ENCODE measurements around the gene KIF12. TPM values are rescaled to one million over a fixed set of nuclear protein-coding genes. Genes with fewer than 3 reads are reported as not detected.

KIF12 gene
- total and polyA plus RNA-seq, 2 donors (not counting 1 experiment from before 2014, with no cell fraction given): not detected

- Histone ChIP-seq H4K20me1 (ENCODE audit: control insufficient read depth, extremely low read depth, insufficient read depth, low read length) (no peaks in the 10 kb centered on the region), H3K27ac (ENCODE audit: insufficient read depth, low read length) (no peak overlapping the region), H3K4me3 (replicated peaks in 1 of 4; ENCODE audit: control extremely low read depth in 1 of 4, insufficient read depth in 1 of 4, low read depth in 3 of 4, low read length in 4 of 4) (no peak overlapping the region), H3K9me3 (ENCODE audit: control insufficient read depth, insufficient read depth, low read depth, low read length) (no peaks in the 10 kb centered on the region), H2AFZ (ENCODE audit: low read length) (no peak overlapping the region), H3K4me2 (ENCODE audit: extremely low read depth, insufficient read depth, low read length) (no peak overlapping the region), H3K27me3 (ENCODE audit: control insufficient read depth, insufficient read depth, low read length) (peaks cover 21% of the 10 kb centered on the region), H3K4me1 (ENCODE audit: control insufficient read depth, extremely low read depth, insufficient read depth, low read length) (no peaks in the 10 kb centered on the region), H3K36me3 (ENCODE audit: control insufficient read depth, insufficient read depth, low read length) (no peaks in the 10 kb centered on the region), H3K9ac (ENCODE audit: insufficient read depth, low read length) (no peak overlapping the region), H3K79me2 (ENCODE audit: control insufficient read depth, insufficient read depth, low read length) (no peaks in the 10 kb centered on the region)
- TF ChIP-seq, protein P1, sequence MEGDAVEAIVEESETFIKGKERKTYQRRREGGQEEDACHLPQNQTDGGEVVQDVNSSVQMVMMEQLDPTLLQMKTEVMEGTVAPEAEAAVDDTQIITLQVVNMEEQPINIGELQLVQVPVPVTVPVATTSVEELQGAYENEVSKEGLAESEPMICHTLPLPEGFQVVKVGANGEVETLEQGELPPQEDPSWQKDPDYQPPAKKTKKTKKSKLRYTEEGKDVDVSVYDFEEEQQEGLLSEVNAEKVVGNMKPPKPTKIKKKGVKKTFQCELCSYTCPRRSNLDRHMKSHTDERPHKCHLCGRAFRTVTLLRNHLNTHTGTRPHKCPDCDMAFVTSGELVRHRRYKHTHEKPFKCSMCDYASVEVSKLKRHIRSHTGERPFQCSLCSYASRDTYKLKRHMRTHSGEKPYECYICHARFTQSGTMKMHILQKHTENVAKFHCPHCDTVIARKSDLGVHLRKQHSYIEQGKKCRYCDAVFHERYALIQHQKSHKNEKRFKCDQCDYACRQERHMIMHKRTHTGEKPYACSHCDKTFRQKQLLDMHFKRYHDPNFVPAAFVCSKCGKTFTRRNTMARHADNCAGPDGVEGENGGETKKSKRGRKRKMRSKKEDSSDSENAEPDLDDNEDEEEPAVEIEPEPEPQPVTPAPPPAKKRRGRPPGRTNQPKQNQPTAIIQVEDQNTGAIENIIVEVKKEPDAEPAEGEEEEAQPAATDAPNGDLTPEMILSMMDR (conservative IDR thresholded peaks at IDR 0.05 in 1 of 2, IDR thresholded peaks at IDR 0.05 in 1 of 2; ENCODE audit: low read depth in 1 of 2, low read length in 2 of 2): no peak
- TF ChIP-seq EZH2 (IDR thresholded peaks at IDR 0.05; ENCODE audit: low read length, missing control alignments): no peak
- no peak for DNase-seq (ENCODE audit: low read depth in 2 of 2)
These were observed 20.4 kb upstream of the KIF12 start for GRCh38 chr9:114119242-114120191.

DNA sequence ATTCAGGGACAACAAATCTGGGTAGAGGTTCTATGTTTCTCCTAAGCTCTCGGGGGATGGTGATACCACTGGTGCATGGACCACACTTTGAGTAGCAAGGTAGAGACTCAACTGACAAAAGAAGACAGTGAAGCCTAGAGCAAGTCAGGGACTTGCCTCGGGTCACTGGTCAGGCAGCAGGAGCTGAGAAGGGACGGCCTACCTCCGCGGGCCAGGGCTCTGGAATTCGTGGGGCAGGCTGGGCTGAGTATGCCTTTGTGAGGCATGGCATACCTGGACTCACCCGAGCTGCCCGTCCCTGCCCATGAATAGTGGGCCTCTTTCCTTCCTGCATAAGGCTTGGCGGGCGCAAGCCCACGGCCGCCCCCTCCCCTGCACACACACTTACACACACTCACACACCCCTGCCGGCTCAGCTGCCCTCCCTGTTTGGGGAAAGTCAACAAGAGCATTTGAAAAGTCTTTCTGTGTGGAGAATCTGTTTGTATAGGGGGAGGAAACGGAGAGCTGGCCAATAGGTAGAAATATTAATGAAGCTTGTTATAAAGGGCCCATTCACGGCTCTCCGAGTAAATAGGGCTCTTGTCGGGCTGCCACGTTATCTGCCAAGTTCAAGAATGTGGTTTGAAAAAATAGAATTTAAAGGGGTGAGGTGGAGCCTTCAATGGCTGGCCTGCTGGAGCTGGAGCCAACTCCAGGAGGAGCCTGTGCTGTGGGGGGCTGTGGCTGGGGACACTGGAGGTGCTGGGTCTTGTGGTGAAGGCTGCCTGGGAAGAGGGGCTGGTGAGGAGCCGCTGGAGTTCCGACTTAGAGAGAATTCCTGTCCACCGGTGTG is 19.1 kb upstream of the KIF12 start:
- no peak for TF ChIP-seq EZH2 (IDR thresholded peaks at IDR 0.05; ENCODE audit: low read length, missing control alignments)
- TF ChIP-seq, protein P1 (conservative IDR thresholded peaks at IDR 0.05 in 1 of 2, IDR thresholded peaks at IDR 0.05 in 1 of 2; ENCODE audit: low read depth in 1 of 2, low read length in 2 of 2): no peak
- Histone ChIP-seq H3K36me3 (ENCODE audit: control insufficient read depth, insufficient read depth, low read length) (no peaks in the 10 kb centered on the region), H3K4me2 (ENCODE audit: extremely low read depth, insufficient read depth, low read length) (no peak overlapping the region), H3K27ac (ENCODE audit: insufficient read depth, low read length) (no peak overlapping the region), H3K4me1 (ENCODE audit: control insufficient read depth, extremely low read depth, insufficient read depth, low read length) (peaks cover 2% of the 10 kb centered on the region), H3K4me3 (replicated peaks in 1 of 4; ENCODE audit: control extremely low read depth in 1 of 4, insufficient read depth in 1 of 4, low read depth in 3 of 4, low read length in 4 of 4) (no peak overlapping the region), H3K27me3 (ENCODE audit: control insufficient read depth, insufficient read depth, low read length) (peaks cover 22% of the 10 kb centered on the region), H4K20me1 (ENCODE audit: control insufficient read depth, extremely low read depth, insufficient read depth, low read length) (no peaks in the 10 kb centered on the region), H3K79me2 (ENCODE audit: control insufficient read depth, insufficient read depth, low read length) (no peaks in the 10 kb centered on the region), H3K9ac (ENCODE audit: insufficient read depth, low read length) (no peak overlapping the region), H3K9me3 (ENCODE audit: control insufficient read depth, insufficient read depth, low read depth, low read length) (no peaks in the 10 kb centered on the region), H2AFZ (ENCODE audit: low read length) (no peak overlapping the region)
- no peak for DNase-seq (ENCODE audit: low read depth in 2 of 2)

- Histone ChIP-seq H3K4me1 (ENCODE audit: control insufficient read depth, extremely low read depth, insufficient read depth, low read length) (peaks cover 2% of the 10 kb centered on the region), H3K4me3 (replicated peaks in 1 of 4; ENCODE audit: control extremely low read depth in 1 of 4, insufficient read depth in 1 of 4, low read depth in 3 of 4, low read length in 4 of 4) (no peak overlapping the region), H3K4me2 (ENCODE audit: extremely low read depth, insufficient read depth, low read length) (no peak overlapping the region), H3K79me2 (ENCODE audit: control insufficient read depth, insufficient read depth, low read length) (no peaks in the 10 kb centered on the region), H3K36me3 (ENCODE audit: control insufficient read depth, insufficient read depth, low read length) (no peaks in the 10 kb centered on the region), H3K9me3 (ENCODE audit: control insufficient read depth, insufficient read depth, low read depth, low read length) (no peaks in the 10 kb centered on the region), H3K27ac (ENCODE audit: insufficient read depth, low read length) (no peak overlapping the region), H2AFZ (ENCODE audit: low read length) (no peak overlapping the region), H3K9ac (ENCODE audit: insufficient read depth, low read length) (no peak overlapping the region), H4K20me1 (ENCODE audit: control insufficient read depth, extremely low read depth, insufficient read depth, low read length) (no peaks in the 10 kb centered on the region), H3K27me3 (ENCODE audit: control insufficient read depth, insufficient read depth, low read length) (peaks cover 24% of the 10 kb centered on the region)
- DNase-seq (ENCODE audit: low read depth in 2 of 2): no peak
- TF ChIP-seq, protein P1 (conservative IDR thresholded peaks at IDR 0.05 in 1 of 2, IDR thresholded peaks at IDR 0.05 in 1 of 2; ENCODE audit: low read depth in 1 of 2, low read length in 2 of 2): no peak
- TF ChIP-seq EZH2 (IDR thresholded peaks at IDR 0.05; ENCODE audit: low read length, missing control alignments): no peak
These were observed 18.5 kb upstream of the KIF12 start for GRCh38 chr9:114117614-114117995.

Measured in fibroblast of lung (primary cell).